ENCODE measurements around the gene PSMD8.
"Not testable (repeated sequence)": the region's sequence is repeated elsewhere in the genome, so short reads cannot be mapped to it uniquely, and the experiment has no call there.

Gene PSMD8

DNA sequence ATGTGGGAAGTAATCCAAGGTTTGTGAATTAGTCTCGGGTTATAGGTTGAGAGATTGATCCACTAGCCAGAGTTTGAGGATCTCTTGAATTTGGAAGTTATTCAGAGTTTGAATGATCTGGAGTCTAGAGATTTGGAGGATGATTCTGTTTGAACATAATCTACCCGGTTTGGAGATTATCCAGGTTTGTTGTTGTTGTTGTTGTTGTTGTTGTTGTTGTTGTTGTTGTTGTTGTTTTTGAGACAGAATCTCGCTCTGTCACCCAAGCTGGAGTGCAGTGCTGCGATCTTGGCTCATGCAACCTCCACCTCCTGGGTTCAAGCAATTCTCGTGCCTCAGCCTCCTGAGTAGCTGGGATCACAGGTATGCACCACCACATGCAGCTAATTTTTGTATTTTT, 37.5 kb downstream of the PSMD8 start:
- not testable (repeated sequence) for DNase-seq

DNA sequence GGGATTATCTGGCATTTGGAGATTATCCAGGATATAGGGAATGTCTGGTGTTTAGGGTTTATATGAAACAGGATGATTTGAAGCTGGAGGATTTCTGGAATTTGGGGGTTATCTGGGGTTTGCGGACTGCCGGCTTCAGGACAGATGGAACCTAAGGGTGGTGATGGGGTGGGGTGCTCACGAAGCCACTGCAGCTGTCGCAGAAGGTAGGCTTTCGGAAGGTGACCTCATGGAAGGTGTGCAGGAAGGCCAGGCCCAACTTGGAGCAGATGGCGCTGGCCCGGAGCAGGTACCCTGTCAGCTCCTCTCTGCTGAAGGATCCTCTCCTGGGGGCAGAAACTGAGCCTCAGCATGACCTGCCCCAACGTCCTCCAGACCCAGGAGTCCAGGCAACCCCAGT, 38.1 kb downstream of the PSMD8 start:
- DNase-seq = no peak

GRCh38 chr19:38412961-38413360, 38.6 kb downstream of the PSMD8 start:
- DNase-seq = no peak

DNA sequence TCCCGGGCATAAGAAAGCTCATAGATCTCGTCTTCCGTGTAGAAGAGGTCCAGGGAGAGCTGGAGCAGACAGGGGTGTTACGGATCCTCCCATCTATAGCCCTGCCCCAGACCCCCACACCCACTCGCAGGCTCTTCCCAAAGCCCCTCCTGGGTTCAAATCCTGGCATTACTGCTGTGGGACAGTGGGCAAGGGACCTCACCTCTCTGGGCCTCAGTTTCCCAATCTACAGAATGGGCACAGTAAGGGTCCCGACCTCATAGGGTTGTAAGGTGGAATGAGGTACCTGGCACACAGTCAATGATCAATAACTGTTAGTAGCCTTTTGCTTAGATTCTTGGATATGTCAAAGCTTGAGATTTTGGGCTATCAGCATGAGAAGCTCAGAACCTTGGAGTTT, 39.0 kb downstream of the PSMD8 start:
- DNase-seq = no peak

- DNase-seq = no peak
These were observed 42.8 kb downstream of the PSMD8 start for GRCh38 chr19:38417146-38417543.

DNA sequence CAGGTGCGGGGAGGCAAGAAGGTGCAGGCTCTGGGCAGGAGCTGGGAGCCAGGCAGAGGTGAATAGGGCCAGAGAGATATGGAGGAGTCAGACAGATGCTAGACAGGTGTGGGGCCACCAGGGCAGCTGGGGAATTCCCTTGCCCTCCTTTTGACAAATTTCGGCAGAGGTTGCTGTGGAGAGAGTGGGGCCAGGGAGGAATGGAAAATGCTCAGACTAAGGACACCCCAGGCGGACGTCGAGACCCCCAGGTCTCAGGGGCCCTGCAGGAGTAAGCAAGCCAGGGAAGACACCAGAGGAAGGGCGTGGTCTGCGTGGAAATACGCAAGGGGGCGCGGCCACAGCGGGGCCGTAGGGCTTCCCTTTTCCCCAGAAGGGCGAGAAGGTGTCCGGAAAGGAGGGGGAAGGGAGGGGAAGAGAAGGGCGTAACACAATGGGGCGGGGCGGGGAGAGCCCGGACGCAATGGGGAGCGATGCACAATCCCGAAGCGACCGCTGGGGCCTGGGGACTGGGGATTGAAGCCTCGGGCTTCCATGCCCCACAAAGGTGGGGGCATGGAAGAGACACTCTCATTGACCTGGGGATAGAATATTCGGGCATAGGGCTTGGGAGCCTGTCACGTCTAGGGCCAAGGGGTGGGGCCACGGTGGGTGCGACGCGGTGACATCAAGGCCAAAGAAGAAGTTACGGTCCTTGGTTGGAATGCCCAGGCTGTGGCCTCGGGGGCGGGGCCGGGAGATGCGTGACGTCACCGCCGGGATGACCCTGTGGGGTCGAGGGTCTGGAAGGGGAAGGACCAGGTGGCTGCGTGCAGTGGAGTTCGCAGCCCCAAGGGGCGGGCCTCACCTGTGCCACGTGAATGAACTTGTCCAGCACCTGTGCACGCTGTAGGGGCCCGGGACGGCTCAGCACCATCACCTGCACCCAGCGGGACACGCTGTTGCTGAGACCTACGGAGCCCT, 43.5 kb downstream of the PSMD8 start:
- no peak for DNase-seq

GRCh38 chr19:38420935-38421334, 46.6 kb downstream of the PSMD8 start:
- no peak for DNase-seq

DNA sequence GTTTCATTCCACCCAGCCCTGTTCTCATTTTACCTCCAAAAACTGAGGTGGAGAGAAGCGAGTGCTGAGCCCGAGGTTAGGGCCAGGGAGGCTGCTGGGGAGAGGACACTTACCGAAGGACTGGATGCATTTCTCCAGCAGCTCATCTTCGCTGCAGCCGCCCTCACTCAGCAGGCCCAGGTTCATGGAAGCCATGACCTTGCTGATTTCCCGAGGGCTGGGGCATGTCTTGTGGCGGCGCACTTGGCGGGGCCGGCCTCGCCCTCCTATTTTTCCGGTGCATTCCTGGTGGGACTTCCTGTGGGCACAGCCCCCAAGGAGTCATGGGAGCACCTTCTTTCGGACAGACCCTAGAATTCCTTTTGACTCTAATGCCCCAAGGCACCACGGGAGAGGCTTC, 47.5 kb downstream of the PSMD8 start:
- no peak for DNase-seq

DNA sequence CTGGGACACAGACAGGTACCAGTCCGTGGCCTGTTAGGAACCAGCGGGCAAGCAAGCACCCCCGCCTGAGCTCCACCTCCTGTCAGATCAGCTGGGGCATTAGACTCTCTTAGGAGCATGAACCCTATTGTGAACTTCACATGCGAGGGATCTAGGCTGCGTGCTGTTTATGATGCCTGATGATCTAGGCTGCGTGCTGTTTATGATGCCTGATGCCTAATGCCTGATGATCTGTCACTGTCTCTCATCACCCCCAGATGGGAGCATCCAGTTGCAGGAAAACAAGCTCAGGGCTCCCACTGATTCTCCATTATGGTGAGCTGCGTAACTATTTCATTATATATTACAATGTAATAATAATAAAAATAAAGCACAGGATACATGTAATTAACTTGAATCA, 48.1 kb downstream of the PSMD8 start:
- no peak for DNase-seq

- no peak for DNase-seq
These were observed 49.9 kb downstream of the PSMD8 start for GRCh38 chr19:38424272-38424671.

DNA sequence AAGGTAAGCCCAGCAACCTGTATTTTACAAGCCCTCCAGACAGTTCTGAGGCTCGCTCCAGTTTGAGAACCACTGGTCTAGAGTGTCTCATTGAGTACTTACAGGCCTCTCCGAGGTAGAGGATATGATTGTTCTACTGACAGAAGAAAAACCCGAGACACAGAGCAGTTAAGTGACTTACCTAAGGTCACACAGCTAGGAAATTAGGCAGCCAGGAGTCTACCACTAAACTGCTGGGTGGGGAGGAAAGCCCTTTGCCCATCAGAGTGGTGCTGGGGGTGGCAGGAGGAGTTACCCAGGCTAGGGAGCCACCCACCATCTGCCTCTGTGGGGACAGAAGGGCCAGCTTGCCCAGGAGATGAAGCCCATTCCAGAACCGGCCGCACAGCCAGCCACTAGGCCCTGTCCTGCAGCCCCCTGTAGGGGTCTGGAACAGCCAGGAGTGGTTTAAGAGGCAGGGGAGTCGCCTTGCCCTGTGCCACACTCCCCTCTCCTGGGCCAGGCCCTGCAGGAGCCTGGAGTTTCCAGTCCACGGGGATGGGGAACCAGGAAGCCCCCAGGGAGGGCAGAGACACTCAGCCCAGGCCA, 50.9 kb downstream of the PSMD8 start:
- DNase-seq = no peak

DNA sequence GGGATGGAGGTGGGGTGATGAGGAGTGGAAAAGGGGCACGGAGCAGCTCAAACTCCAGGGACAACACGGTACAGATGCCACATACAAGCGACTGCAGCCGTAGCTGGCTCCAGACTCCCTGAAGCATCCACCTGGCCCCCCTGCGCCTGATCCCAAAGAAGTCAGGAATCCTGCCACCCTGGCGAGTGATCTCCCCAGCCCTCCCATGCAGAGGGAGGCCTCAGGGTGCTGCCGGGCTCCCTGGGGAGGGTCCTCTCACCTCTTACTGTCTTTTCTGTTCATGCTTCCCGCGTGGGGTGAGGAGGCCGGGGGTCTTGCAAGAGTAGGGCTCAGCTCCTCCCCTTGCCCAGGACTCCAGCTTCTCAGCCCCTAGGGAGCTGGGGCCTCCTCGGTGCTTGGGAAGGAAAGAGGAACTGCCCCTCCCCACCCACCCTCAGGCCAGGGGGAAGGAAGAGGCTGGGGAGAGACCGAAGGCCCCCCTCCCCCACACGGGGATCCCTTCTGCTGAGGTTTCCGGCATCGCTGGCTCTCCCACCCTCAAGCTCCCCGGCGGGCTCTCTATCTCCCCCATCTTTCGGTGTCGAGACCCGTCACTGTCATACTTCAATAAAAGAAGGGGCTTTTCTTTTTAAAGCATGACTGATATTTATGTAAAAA, 51.6 kb downstream of the PSMD8 start, which contains the start of gene RASGRP4:
RASGRP4 (minus strand) TSS at position 410 of the 657 bp plus-strand sequence; CDS start at position 282, 128 bp downstream.
- no peak for DNase-seq

GRCh38 chr19:38427035-38427677, 52.8 kb downstream of the PSMD8 start:
- DNase-seq = not testable (repeated sequence)

DNA sequence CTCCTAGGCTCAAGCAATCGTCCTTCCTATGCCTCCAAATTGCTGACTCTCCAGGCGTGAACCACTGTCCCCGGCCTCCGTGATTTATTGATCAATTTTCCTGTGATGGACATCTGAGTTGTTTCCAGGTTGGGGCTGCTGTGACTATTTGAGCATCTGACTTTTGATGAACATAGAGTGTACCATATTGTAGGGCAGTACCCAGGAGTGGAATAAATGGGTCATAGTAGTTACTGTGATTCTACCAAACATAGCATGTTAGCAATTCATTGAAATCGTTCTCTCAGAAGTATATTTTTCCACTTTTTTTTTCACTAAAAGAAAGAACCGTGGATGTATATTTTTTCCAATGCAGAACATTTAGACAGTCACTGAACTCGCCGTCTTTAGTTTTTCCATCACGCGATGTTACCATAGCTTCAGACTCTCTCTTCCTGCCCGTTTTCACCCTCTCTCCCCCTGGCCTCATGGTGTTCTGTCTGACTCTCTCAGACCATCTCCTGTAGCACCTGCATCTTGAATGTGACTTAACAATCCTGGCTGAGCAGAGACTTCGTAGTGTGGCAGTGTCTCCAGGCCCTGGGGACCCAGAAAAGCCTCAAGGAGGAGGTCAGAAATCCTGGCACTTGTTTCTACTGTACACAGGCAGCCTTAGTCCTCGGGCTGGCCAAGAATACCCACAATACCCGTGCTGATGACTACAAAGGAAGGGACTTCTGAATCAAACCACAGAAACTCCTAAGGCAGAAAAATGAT, 54.9 kb downstream of the PSMD8 start:
- DNase-seq = no peak

DNA sequence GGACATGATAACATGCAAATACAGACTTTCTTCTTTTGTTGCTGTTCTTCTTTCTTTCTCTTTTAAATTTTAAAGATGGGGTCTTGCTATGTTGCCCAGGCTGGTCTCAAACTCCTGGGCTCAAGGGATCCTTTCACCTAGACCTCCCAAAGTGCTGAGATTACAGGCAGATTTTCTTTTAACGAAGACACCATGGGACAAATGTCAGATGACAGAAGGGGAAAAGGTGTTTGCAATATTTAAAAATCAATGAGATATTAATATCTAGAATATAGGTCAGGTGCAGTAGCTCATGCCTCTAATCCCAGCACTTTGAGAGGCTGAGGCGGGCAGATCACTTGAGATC, 55.4 kb downstream of the PSMD8 start:
- DNase-seq = no peak

GRCh38 chr19:38430931-38431330, 56.6 kb downstream of the PSMD8 start:
- no peak for DNase-seq

GRCh38 chr19:38433268-38433733, 58.9 kb downstream of the PSMD8 start, which contains the start of gene RYR1:
Gene RYR1 (plus strand): TSS chr19:38433691. CDS start chr19:38433830, 139 bp downstream.
- DNase-seq = no peak
